H1 (cell line): ENCODE data around the gene STXBP5. TPM values are rescaled to one million over a fixed set of nuclear protein-coding genes. Genes with fewer than 3 reads are reported as not detected.

Source experiments
- FOSL1 ChIP-seq: IDR thresholded peaks from 2 replicates; pipeline ENCODE4 v1.6.1; 2011; ENCODE audit warnings: mild to moderate bottlenecking, low read depth, low read length, moderate library complexity; ENCODE audit not compliant: insufficient read depth
- MAFK ChIP-seq: IDR thresholded peaks from 2 replicates; pipeline ENCODE4 v1.6.1; 2012; ENCODE audit warnings: low read depth, mild to moderate bottlenecking, improper control_type of control experiment, low read length
- PHF8 ChIP-seq: fragments of 200-600 bp; sonication (generic); conservative IDR thresholded peaks from 2 replicates; pipeline ENCODE4 v1.7.1; 2012; ENCODE audit warnings: low read depth, mild to moderate bottlenecking, inconsistent platforms, low read length, moderate library complexity
- POLR2AphosphoS5 ChIP-seq: IDR thresholded peaks from 2 replicates; pipeline ENCODE4 v1.6.1; 2011; ENCODE audit warnings: low read depth, low read length
- RBBP5 ChIP-seq: IDR thresholded peaks from 2 replicates; pipeline ENCODE4 v1.7.1; 2012; ENCODE audit warnings: low read depth, mild to moderate bottlenecking, inconsistent platforms, low read length, moderate library complexity, borderline replicate concordance
- SRF ChIP-seq: IDR thresholded peaks from 2 replicates; pipeline ENCODE4 v1.6.1; 2011; ENCODE audit warnings: mild to moderate bottlenecking, low read depth, low read length, moderate library complexity
- polyA plus RNA-seq, 7 experiments: library from polyadenylated mRNA; depleted of rRNA in 3 of 7; stranded (reverse) in 5 of 7; unstranded in 2 of 7; fragments of >200 nt in 5 of 7; fragments of 200-250 nt in 2 of 7; gene quantifications; 1 replicate in 5 of 7; 2 replicates in 1 of 7; 4 replicates in 1 of 7; pipeline versions ENCODE4 v1.2.1 to v1.2.3, GENCODE V29; 2011 to 2013; ENCODE audit warnings: missing spikeins in 2 of 7, mixed read lengths in 2 of 7
- total RNA-seq: library from RNA; stranded (reverse); fragmentation: NEBNext Ultra II Directional; extraction: Animal tissue kit (Norgen Biotek cat#: 25700); gene quantifications from 2 replicates; pipeline ENCODE4 v1.2.1, GENCODE V29; 2021
- TF ChIP-seq, protein P1 (sequence below): IDR thresholded peaks from 2 replicates; pipeline ENCODE4 v1.6.1; 2012; ENCODE audit warnings: inconsistent platforms

STXBP5 gene
- total and polyA plus RNA-seq, 2 of the 8 experiments (the other 6 are each of a cell fraction or from before 2014, with no cell fraction given), result 2.7 to 10.8 TPM

DNA sequence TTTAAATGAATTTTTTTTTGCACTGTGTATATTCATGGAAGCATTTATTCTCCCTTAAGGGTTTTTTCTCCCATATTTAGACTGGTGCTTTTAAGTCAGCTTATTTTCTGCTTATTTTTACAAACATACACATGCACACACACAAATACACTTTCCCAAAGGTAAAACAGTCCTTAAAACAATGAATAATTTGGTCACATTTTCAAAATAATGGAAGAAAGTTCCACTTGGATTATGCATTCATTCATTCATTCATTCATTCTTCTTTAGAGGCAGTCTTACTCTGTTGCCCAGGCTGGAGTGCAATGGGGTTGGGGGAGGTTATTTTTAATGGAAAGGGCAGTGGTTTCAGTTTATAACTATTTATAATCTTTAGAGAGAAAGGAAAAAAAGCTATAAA is 69.8 kb downstream of the STXBP5 start (continued):
- no peak for TF ChIP-seq RBBP5
- no peak for TF ChIP-seq MAFK
- TF ChIP-seq POLR2AphosphoS5, result no peak
- TF ChIP-seq, protein P1, sequence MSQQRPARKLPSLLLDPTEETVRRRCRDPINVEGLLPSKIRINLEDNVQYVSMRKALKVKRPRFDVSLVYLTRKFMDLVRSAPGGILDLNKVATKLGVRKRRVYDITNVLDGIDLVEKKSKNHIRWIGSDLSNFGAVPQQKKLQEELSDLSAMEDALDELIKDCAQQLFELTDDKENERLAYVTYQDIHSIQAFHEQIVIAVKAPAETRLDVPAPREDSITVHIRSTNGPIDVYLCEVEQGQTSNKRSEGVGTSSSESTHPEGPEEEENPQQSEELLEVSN, result no peak
- no peak for TF ChIP-seq PHF8
- TF ChIP-seq FOSL1, result no peak
- TF ChIP-seq SRF, result no peak
